Activated naive CD4-positive, alpha-beta T cell treated with anti-CD3 and anti-CD28 coated beads, Interleukin-2, amount 10 ng/mL, durations not matched to agents 7 days and 5 days (primary cell): ENCODE measurements around the gene WDR77.

Experiments used
- CTCF ChIA-PET: fragments of 350-600 bp; sonication (Branson Sonifier 250); formaldehyde crosslinking; loops from one replicate; lab custom pipeline; 2021; ENCODE audit warnings: antibody characterized with exemption; lab: Charles Lee
- DNase-seq: peaks from one replicate; pipeline ENCODE4 v3.0.0-alpha.2; 2020
- H3K27ac Mint-ChIP-seq: one replicate; pipeline ENCODE4 v1.8.0; 2021; ENCODE audit warnings: mild to moderate bottlenecking, moderate library complexity, mixed read lengths
- H3K27me3 Mint-ChIP-seq: one replicate; pipeline ENCODE4 v1.8.0; 2021; ENCODE audit warnings: mild to moderate bottlenecking, mixed read lengths
- H3K36me3 Mint-ChIP-seq: one replicate; pipeline ENCODE4 v1.8.0; 2021; ENCODE audit warnings: mixed read lengths
- H3K4me1 Mint-ChIP-seq: one replicate; pipeline ENCODE4 v1.8.0; 2021; ENCODE audit warnings: mixed read lengths
- H3K4me3 Mint-ChIP-seq: one replicate; pipeline ENCODE4 v1.8.0; 2021; ENCODE audit warnings: mild to moderate bottlenecking, moderate library complexity, mixed read lengths
- H3K9me3 Mint-ChIP-seq: one replicate; pipeline ENCODE4 v1.8.0; 2021; ENCODE audit warnings: mixed read lengths

WDR77 gene

DNA sequence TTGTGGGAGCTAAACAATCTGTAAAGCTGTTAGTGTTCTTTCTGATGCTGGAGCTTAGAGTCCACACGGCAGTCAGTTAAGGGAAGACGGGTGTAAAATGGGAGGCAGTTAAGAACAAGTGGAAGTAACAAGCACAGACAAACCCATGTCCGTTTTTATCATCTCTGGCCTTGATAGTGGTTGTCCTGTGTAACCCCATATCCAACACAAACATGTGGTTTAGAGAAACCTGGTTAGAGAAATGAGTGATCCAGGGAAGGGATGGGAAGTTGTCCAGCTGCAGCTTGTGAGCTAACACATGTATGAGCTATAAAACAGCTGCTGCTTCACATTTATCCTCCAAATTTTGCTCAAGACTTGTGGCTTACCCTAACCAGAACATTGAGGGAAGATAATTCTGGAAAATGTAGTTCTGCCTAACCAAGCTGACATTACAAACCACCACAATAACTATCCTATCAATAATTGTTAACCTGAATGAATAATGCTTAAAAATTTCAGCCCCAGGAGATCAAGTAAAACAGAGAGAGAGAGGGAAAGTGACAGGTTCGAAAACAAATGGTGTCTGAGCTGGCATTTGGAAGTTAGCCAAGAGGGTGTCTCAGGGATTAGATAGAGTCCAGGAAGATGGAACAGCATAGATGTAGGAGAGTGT is 14.1 kb upstream of the WDR77 start:
- DNase-seq, result no peak

DNA sequence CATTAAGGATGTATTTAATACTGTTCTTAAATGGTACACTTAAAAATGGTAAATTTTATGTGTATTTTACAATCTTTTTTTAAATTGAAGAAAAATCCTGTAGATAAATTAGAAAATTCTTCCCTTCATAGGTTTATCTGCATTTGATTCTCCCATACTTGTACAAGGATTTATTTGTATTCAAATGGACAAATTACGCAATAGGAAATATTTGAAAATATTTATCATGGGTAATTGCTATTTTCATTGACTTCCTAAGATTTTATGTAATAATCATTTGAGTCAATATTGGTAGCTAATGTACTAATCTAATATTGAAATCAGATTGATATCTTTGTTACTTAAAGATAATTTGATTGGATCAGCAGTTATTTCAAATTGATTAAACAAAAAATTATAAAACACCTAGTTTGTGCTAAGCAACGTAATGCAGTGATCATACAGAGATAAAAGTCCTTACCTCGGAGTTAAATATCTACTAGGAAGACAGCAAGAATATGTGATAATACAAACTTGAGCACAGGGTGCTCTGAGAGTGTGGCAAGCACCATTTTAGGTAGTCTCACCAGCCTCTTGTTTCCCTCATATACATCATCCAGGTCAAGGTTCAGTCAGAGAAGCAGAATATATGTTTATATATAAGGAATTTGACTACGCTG is 13.4 kb upstream of the WDR77 start:
- Mint-ChIP-seq H3K27me3 (no peaks in the 10 kb centered on the region), H3K9me3 (no peaks in the 10 kb centered on the region), H3K36me3 (peaks cover 60% of the 10 kb centered on the region), H3K27ac (no peak overlapping the region), H3K4me3 (no peak overlapping the region), H3K4me1 (peaks cover 14% of the 10 kb centered on the region)
- CTCF ChIA-PET, result interaction anchor here (0.8 to 1.2 kb wide), 4 partner anchors 10 to 274 kb away, joined by 3 read pairs; no protein-coding TSS in a partner anchor
- DNase-seq, result no peak

More for the DNA sequence above, 14.1 kb upstream of the WDR77 start:
- CTCF ChIA-PET, result interaction anchor here (1.0 to 1.2 kb wide), 2 partner anchors 20 to 273 kb away, joined by 3 read pairs; no protein-coding TSS in a partner anchor
- H3K27me3 Mint-ChIP-seq, result no peaks in the 10 kb centered on the region
- peaks cover 53% of the 10 kb centered on the region for H3K36me3 Mint-ChIP-seq
- H3K4me1 Mint-ChIP-seq, result peaks cover 16% of the 10 kb centered on the region
- H3K9me3 Mint-ChIP-seq, result no peaks in the 10 kb centered on the region
- H3K27ac Mint-ChIP-seq, result no peak overlapping the region
- H3K4me3 Mint-ChIP-seq, result no peak overlapping the region

DNA sequence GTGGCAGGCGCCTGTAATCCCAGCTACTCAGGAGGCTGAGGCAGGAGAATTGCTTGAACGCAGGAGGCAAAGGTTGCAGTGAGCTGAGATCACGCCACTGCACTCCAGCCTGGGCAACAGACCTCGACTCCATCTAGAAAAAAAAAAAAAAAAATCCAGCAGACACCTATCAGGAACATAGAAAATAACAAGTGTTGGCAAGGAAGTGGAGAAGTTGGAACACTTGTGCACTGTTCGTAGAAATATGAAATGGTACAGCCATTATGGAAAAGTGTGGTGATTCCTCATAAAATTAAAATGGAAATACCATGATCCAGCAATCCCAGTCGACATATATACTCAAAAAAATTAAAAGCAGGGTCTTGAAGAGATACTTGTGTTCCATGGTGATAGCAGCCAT is 12.7 kb upstream of the WDR77 start:
- H3K27me3 Mint-ChIP-seq, result no peaks in the 10 kb centered on the region
- peaks cover 64% of the 10 kb centered on the region for H3K36me3 Mint-ChIP-seq
- H3K27ac Mint-ChIP-seq, result no peak overlapping the region
- CTCF ChIA-PET, result interaction anchor here (1.1 kb wide), 1 partner anchor 11 kb away, joined by 3 read pairs; no protein-coding TSS in a partner anchor
- no peaks in the 10 kb centered on the region for H3K9me3 Mint-ChIP-seq
- no peak overlapping the region for H3K4me3 Mint-ChIP-seq
- DNase-seq, result no peak
- H3K4me1 Mint-ChIP-seq, result peaks cover 19% of the 10 kb centered on the region

DNA sequence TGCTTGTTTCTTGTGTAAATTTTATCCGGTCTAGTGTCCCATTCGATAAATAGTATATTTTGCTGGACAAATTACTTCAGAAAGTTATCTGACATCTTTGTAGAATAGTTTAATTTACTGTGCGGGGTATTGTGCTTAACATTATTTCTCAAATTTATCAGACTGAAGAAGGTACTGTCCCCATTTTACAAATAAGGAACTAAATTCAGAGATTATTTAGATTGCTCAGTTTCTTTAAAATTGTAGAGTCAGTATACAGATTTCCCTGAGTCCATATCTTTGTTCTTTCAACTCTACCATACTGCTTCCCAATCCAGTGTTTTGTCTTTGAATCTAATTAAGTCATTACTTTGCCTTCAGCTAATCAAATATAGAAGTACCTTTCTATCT is 6.6 kb upstream of the WDR77 start:
- Mint-ChIP-seq H3K27ac (peak overlapping the region; percentile 91), H3K4me3 (peak overlapping the region; percentile 31), H3K9me3 (no peaks in the 10 kb centered on the region), H3K36me3 (peaks cover 80% of the 10 kb centered on the region), H3K27me3 (no peaks in the 10 kb centered on the region), H3K4me1 (peaks cover 74% of the 10 kb centered on the region)
- no peak for DNase-seq
- CTCF ChIA-PET, result interaction anchor here (1.5 kb wide), 1 partner anchor 45 kb away, joined by 3 read pairs; no protein-coding TSS in a partner anchor

GRCh38 chr1:111454859-111455641 is 6.0 kb upstream of the WDR77 start:
- peak overlapping the region; percentile 91 for H3K27ac Mint-ChIP-seq
- H3K36me3 Mint-ChIP-seq, result peaks cover 83% of the 10 kb centered on the region
- no peak for DNase-seq
- H3K4me3 Mint-ChIP-seq, result peak overlapping the region; percentile 60
- H3K27me3 Mint-ChIP-seq, result no peaks in the 10 kb centered on the region
- peaks cover 79% of the 10 kb centered on the region for H3K4me1 Mint-ChIP-seq
- CTCF ChIA-PET, result no interaction called here
- H3K9me3 Mint-ChIP-seq, result no peaks in the 10 kb centered on the region

GRCh38 chr1:111453706-111454105 is 4.7 kb upstream of the WDR77 start:
- no peaks in the 10 kb centered on the region for H3K27me3 Mint-ChIP-seq
- H3K9me3 Mint-ChIP-seq, result no peaks in the 10 kb centered on the region
- peak overlapping the region; percentile 67 for H3K27ac Mint-ChIP-seq
- H3K36me3 Mint-ChIP-seq, result peaks cover 81% of the 10 kb centered on the region
- DNase-seq, result no peak
- H3K4me1 Mint-ChIP-seq, result peaks cover 81% of the 10 kb centered on the region
- CTCF ChIA-PET, result interaction anchor here (1.8 kb wide), 1 partner anchor 23 kb away, joined by 6 read pairs; no protein-coding TSS in a partner anchor
- H3K4me3 Mint-ChIP-seq, result no peak overlapping the region

- no peak overlapping the region for H3K4me3 Mint-ChIP-seq
Observed at GRCh38 chr1:111452581-111452980, 3.5 kb upstream of the WDR77 start.

DNA sequence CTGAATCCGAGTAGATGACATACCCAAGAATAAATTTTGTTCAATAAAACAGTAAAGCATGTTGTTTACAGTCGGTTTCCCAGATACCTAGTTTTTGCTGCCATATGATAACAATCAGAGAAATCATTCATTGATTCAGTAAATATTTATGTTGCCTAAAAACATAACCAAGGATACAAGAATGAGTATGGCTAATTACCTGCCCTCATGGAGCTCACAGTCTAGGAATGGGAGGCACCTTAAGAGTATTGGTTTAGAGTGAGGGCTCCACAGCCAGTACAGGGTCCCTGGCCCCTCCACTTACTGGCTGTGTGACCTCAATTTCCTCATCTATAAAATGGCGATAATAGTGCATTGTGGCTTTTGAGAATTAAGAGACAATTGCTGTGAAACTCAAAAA is 1.1 kb upstream of the WDR77 start:
- H3K9me3 Mint-ChIP-seq, result no peaks in the 10 kb centered on the region
- peak overlapping the region; percentile 100 for H3K4me3 Mint-ChIP-seq
- peak overlapping the region; percentile 95 for H3K27ac Mint-ChIP-seq
- peaks cover 74% of the 10 kb centered on the region for H3K36me3 Mint-ChIP-seq
- no peak for DNase-seq
- peaks cover 88% of the 10 kb centered on the region for H3K4me1 Mint-ChIP-seq
- no peaks in the 10 kb centered on the region for H3K27me3 Mint-ChIP-seq
- CTCF ChIA-PET, result interaction anchor here (0.6 to 4.1 kb wide), 3 partner anchors 58 to 907 kb away, joined by 3 to 12 read pairs (median 5); no protein-coding TSS in a partner anchor

More at GRCh38 chr1:111452581-111452980, 3.5 kb upstream of the WDR77 start:
- H3K36me3 Mint-ChIP-seq, result peaks cover 78% of the 10 kb centered on the region
- H3K4me1 Mint-ChIP-seq, result peaks cover 84% of the 10 kb centered on the region
- no peak for DNase-seq
- no peaks in the 10 kb centered on the region for H3K9me3 Mint-ChIP-seq
- CTCF ChIA-PET, result interaction anchor here (1.8 kb wide), 1 partner anchor 24 kb away, joined by 6 read pairs; no protein-coding TSS in a partner anchor
- H3K27me3 Mint-ChIP-seq, result no peaks in the 10 kb centered on the region
- no peak overlapping the region for H3K27ac Mint-ChIP-seq

GRCh38 chr1:111449703-111450017 is 604 bp upstream of the WDR77 start:
- peaks cover 75% of the 10 kb centered on the region for H3K36me3 Mint-ChIP-seq
- CTCF ChIA-PET, result interaction anchor here (1.5 to 4.1 kb wide), 3 partner anchors 10 to 305 kb away, joined by 5 to 12 read pairs (median 6); no protein-coding TSS in a partner anchor
- DNase-seq, result no peak
- peak overlapping the region; percentile 100 for H3K4me3 Mint-ChIP-seq
- H3K4me1 Mint-ChIP-seq, result peaks cover 88% of the 10 kb centered on the region
- H3K27ac Mint-ChIP-seq, result peak overlapping the region; percentile 95
- H3K27me3 Mint-ChIP-seq, result no peaks in the 10 kb centered on the region
- H3K9me3 Mint-ChIP-seq, result no peaks in the 10 kb centered on the region

- H3K36me3 Mint-ChIP-seq, result peaks cover 74% of the 10 kb centered on the region
- H3K9me3 Mint-ChIP-seq, result no peaks in the 10 kb centered on the region
- DNase-seq, result no peak
- CTCF ChIA-PET, result interaction anchor here (0.9 to 4.1 kb wide), 6 partner anchors 9 to 321 kb away, joined by 3 to 12 read pairs (median 4); no protein-coding TSS in a partner anchor
- H3K4me3 Mint-ChIP-seq, result peak overlapping the region; percentile 100
- peaks cover 86% of the 10 kb centered on the region for H3K4me1 Mint-ChIP-seq
- no peaks in the 10 kb centered on the region for H3K27me3 Mint-ChIP-seq
- peak overlapping the region; percentile 95 for H3K27ac Mint-ChIP-seq
Observed at GRCh38 chr1:111448482-111448917, 556 bp downstream of the WDR77 start.

GRCh38 chr1:111446967-111447892 is 1.8 kb downstream of the WDR77 start:
- Mint-ChIP-seq H3K27me3 (no peaks in the 10 kb centered on the region), H3K27ac (peak overlapping the region; percentile 95)

DNA sequence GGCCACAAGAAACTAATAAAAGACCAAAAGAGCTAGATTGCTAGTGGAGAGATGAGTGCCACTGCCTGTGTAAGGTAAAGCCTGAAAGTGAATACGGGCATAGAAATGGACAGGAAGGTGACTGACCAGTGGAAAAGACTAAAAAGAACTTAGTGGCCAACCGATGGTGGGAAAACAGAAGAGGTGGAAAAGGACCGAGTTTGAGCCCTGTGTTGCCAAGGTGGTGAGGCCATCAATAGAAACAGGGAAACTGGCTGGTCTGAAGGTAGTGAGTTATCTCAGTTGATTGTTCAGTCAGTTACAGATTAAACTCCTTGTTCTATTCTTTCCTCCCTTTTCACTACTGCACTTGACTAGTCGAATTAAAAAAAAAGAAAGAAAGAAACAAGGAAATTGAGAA is 2.5 kb downstream of the WDR77 start:
- Mint-ChIP-seq H3K9me3 (no peaks in the 10 kb centered on the region), H3K4me1 (peaks cover 76% of the 10 kb centered on the region), H3K4me3 (peak overlapping the region; percentile 100), H3K27ac (no peak overlapping the region), H3K36me3 (peaks cover 80% of the 10 kb centered on the region), H3K27me3 (no peaks in the 10 kb centered on the region)
- CTCF ChIA-PET, result interaction anchor here (0.7 kb wide), 1 partner anchor 227 kb away, joined by 3 read pairs; no protein-coding TSS in a partner anchor
- DNase-seq, result no peak

More at GRCh38 chr1:111446967-111447892, 1.8 kb downstream of the WDR77 start:
- Mint-ChIP-seq H3K4me1 (peaks cover 75% of the 10 kb centered on the region), H3K36me3 (peaks cover 77% of the 10 kb centered on the region), H3K4me3 (peak overlapping the region; percentile 100), H3K9me3 (no peaks in the 10 kb centered on the region)
- CTCF ChIA-PET, result interaction anchor here (0.8 to 4.1 kb wide), 5 partner anchors 20 to 300 kb away, joined by 3 to 12 read pairs (median 4); no protein-coding TSS in a partner anchor
- DNase-seq, result no peak

- Mint-ChIP-seq H3K27me3 (no peaks in the 10 kb centered on the region), H3K9me3 (no peaks in the 10 kb centered on the region), H3K4me1 (peaks cover 60% of the 10 kb centered on the region), H3K4me3 (no peak overlapping the region), H3K27ac (peak overlapping the region; percentile 15), H3K36me3 (peaks cover 77% of the 10 kb centered on the region)
- no peak for DNase-seq
- CTCF ChIA-PET, result interaction anchor here (1.5 to 2.4 kb wide), 2 partner anchors 303 to 325 kb away, joined by 4 to 10 read pairs; no protein-coding TSS in a partner anchor
Observed at GRCh38 chr1:111444031-111444430, 5.0 kb downstream of the WDR77 start.
